Nephron (organoid): ENCODE data around the gene UBE2G1.

Source experiments
- H3K27ac Mint-ChIP-seq, 3 experiments: 2 replicates each; pipeline ENCODE4 v1.8.0; 2020; ENCODE audit warnings: mixed read lengths in 3 of 3, mild to moderate bottlenecking in 2 of 3, moderate library complexity in 1 of 3
- H3K27me3 Mint-ChIP-seq: 2 replicates; pipeline ENCODE4 v1.8.0; 2021; ENCODE audit warnings: low read depth, mild to moderate bottlenecking, moderate library complexity, mixed read lengths
- H3K36me3 Mint-ChIP-seq: 2 replicates; pipeline ENCODE4 v1.8.0; 2020; ENCODE audit warnings: low read depth, mixed read lengths
- H3K4me1 Mint-ChIP-seq: 2 replicates; pipeline ENCODE4 v1.8.0; 2020; ENCODE audit warnings: mixed read lengths
- H3K4me3 Mint-ChIP-seq, 3 experiments: 2 replicates each; pipeline ENCODE4 v1.8.0; 2020; ENCODE audit warnings: mild to moderate bottlenecking in 3 of 3, mixed read lengths in 3 of 3, moderate library complexity in 2 of 3
- H3K9me3 Mint-ChIP-seq: 2 replicates; pipeline ENCODE4 v1.8.0; 2020; ENCODE audit warnings: mixed read lengths
- CTCF ChIP-seq, 3 experiments: fragments of 200-600 bp; sonication (generic); IDR thresholded peaks; one replicate each; pipeline ENCODE4 v1.5.0; 2021; ENCODE audit warnings: antibody characterized with exemption in 3 of 3; ENCODE audit not compliant: unreplicated experiment in 3 of 3

UBE2G1 gene, protein sequence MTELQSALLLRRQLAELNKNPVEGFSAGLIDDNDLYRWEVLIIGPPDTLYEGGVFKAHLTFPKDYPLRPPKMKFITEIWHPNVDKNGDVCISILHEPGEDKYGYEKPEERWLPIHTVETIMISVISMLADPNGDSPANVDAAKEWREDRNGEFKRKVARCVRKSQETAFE

DNA sequence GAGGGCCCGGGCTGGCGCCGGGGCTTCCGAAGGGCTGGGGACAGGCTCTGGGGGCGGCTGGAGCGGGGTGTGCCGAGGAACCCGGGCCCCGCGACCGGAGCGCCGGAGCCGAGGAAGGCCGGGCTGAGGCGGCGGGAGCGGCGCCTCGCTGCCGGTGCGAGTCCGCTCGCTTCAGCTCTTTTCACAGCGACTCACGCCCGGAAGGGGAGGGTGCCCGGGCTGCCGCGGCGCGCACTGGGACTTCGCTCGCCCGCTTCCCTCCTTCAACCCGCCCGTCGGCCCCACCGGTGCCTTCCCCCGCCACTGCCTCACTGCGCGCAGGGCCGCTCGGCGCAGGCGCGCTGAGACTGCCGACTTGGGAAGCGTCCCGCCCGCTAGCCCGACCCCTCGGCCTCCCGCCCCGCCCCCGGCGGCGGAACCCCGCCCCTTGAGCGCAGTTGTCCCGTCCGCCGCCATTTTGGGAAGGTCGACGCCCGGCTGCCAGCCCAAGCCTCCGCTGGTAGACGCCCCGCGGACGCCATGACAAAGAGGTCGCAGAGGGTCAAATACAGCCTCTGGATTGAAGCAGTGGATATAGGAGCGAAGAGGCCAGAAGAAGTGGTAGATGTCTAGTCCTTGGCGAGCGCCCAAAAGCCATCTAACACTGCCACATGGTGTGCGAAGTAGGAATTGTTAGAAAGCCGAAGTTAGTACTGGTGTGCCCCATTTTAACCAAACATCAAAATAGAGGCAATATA lies at the start of gene UBE2G1:
Gene UBE2G1 (minus strand): TSS at position 349 of the 737 bp plus-strand sequence. CDS start 359 bp downstream, outside the sequence.
- peak within 1 kb of the TSS; percentile 81 to 87 (median 86) for H3K4me3 Mint-ChIP-seq
- H3K4me1 Mint-ChIP-seq: peaks cover 22% of the 10 kb centered on the region
- H3K27me3 Mint-ChIP-seq: no peaks in the 10 kb centered on the region
- peaks cover 10% of the 10 kb centered on the region for H3K36me3 Mint-ChIP-seq
- H3K9me3 Mint-ChIP-seq: no peaks in the 10 kb centered on the region
- peak; percentile 10 to 50 (median 32) for TF ChIP-seq CTCF (IDR thresholded peaks at IDR 0.05; ENCODE audit: unreplicated experiment in 3 of 3)
- peak within 1 kb of the TSS; percentile 91 to 98 (median 97) for H3K27ac Mint-ChIP-seq

DNA sequence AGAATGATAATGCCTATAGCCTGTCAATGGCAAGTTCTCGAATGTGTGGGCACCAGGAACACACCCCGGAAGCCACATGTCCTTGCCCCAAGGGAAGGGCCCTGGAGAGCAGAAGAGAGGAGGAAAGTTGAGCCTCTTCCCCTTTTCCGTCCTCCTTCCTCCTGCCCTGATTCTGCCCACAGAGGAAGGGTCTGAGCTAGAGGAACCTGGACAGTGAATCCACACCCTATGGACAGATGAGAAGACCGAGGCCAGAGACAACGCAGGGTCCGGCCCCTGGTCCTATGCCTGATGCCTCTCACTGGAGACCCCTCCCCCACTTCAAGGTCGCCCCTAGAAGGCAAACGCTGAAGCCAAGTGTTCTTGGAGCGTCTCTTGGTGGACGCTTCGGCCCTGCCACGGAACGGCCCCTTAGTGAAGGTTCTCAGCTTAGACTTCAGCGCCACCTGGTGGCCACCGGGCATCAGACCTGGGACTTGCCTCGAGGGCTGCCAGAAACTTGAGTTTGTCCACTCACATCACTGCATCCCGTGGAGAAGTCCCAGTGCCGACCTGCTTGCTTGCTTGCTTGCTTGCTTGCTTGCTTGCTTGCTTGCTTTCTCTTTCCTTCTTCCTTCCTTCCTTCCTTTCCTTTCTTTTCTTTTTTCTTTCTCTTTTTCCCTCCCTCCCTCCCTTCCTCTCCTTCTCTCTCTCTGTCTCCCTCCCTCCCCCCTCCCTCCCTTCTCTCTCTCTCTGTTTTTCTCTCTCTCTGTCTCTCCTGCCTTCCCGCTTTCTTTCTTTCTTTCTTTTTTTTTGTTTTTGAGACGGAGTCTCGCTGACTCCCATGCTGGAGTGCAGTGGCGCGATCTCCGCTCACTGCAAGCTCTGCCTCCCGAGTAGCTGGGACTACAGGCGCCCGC lies 46.7 kb upstream of the UBE2G1 start:
- Mint-ChIP-seq H3K36me3 (no peaks in the 10 kb centered on the region), H3K27me3 (peaks cover 11% of the 10 kb centered on the region), H3K9me3 (no peaks in the 10 kb centered on the region), H3K4me3 (no peak overlapping the region), H3K4me1 (no peaks in the 10 kb centered on the region), H3K27ac (peak overlapping the region in 1 of 3 experiments; percentile 60)
- TF ChIP-seq CTCF (IDR thresholded peaks at IDR 0.05; ENCODE audit: unreplicated experiment in 3 of 3): peak; percentile 83 to 85 (median 83)

DNA sequence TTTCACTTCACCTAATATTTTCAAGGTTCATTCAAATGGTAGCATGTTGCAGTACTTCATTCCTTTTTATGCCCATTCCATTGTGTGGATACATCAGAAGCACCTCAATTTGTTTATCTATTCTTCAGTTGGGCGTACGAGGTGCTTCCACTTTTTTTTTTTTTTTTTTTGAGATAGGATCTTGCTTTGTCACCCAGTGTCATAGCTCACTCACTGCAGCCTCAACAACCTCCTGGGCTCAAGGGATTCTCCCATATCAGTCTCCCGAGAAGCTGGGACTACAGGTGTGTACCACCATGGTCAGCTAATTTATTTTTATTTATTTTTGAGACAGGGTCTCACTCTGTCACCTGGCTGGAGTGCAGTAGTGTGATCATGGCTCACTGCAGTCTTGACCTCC lies 44.7 kb upstream of the UBE2G1 start:
- TF ChIP-seq CTCF (IDR thresholded peaks at IDR 0.05; ENCODE audit: unreplicated experiment in 3 of 3): no peak
- no peak overlapping the region for H3K4me3 Mint-ChIP-seq
- no peak overlapping the region for H3K27ac Mint-ChIP-seq
- no peaks in the 10 kb centered on the region for H3K4me1 Mint-ChIP-seq
- no peaks in the 10 kb centered on the region for H3K9me3 Mint-ChIP-seq
- H3K36me3 Mint-ChIP-seq: no peaks in the 10 kb centered on the region
- peaks cover 11% of the 10 kb centered on the region for H3K27me3 Mint-ChIP-seq

- Mint-ChIP-seq H3K4me1 (no peaks in the 10 kb centered on the region), H3K36me3 (no peaks in the 10 kb centered on the region), H3K27me3 (peaks cover 11% of the 10 kb centered on the region)
Observed at GRCh38 chr17:4409659-4410058, 43.2 kb upstream of the UBE2G1 start.

DNA sequence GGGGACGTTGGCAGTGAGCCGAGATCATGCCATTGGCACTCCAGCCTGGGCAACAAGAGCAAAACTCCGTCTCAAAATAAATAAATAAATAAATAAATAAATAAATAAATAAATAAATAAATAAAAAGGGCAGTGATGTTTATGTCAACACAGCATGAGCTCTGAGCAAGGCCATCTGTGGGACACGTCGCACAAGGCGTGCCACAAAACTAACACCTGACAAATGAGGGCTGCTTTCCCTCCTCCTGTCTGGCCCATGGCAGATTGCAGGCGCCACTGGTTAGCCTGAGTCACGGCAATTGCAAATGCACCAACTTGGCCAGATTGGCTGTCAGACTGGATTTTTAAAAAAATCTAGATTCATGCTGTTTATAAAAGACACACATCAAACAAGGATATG lies 41.4 kb upstream of the UBE2G1 start:
- Mint-ChIP-seq H3K27me3 (peaks cover 12% of the 10 kb centered on the region), H3K27ac (no peak overlapping the region), H3K9me3 (no peaks in the 10 kb centered on the region), H3K4me1 (no peaks in the 10 kb centered on the region), H3K4me3 (no peak overlapping the region), H3K36me3 (no peaks in the 10 kb centered on the region)
- TF ChIP-seq CTCF (IDR thresholded peaks at IDR 0.05; ENCODE audit: unreplicated experiment in 3 of 3): no peak

More at GRCh38 chr17:4409659-4410058, 43.2 kb upstream of the UBE2G1 start:
- no peak for TF ChIP-seq CTCF (IDR thresholded peaks at IDR 0.05; ENCODE audit: unreplicated experiment in 3 of 3)
- Mint-ChIP-seq H3K4me3 (no peak overlapping the region), H3K27ac (no peak overlapping the region), H3K9me3 (no peaks in the 10 kb centered on the region)
